Mesodermal cell (in vitro differentiated cells): ENCODE results near the gene PYM1.
"Not testable (repeated sequence)": the region's sequence is repeated elsewhere in the genome, so short reads cannot be mapped to it uniquely, and the experiment has no call there.

ENCODE experiments used
- H3K27ac ChIP-seq: 2 replicates; pipeline ENCODE4 v1.7.0; 2013; ENCODE audit warnings: mild to moderate bottlenecking, low read depth, low read length, moderate library complexity; ENCODE audit not compliant: severe bottlenecking
- H3K36me3 ChIP-seq: 2 replicates; pipeline ENCODE4 v1.7.1; 2013; ENCODE audit warnings: mild to moderate bottlenecking, low read length, moderate library complexity; ENCODE audit not compliant: control insufficient read depth, insufficient read depth
- H3K4me1 ChIP-seq: one replicate; pipeline ENCODE4 v1.7.1; 2013; ENCODE audit warnings: mild to moderate bottlenecking, low read length; ENCODE audit not compliant: insufficient read depth, control insufficient read depth, poor library complexity, severe bottlenecking
- H3K4me3 ChIP-seq: 2 replicates; pipeline ENCODE4 v1.7.0; 2013; ENCODE audit warnings: low read length, control low read depth, mild to moderate bottlenecking; ENCODE audit not compliant: insufficient read depth, poor library complexity, severe bottlenecking; ENCODE audit errors: extremely low read depth
- H3K9me3 ChIP-seq: 2 replicates; pipeline ENCODE4 v1.7.1; 2013; ENCODE audit warnings: mild to moderate bottlenecking, low read length, moderate library complexity; ENCODE audit not compliant: control insufficient read depth
- WGBS, 2 experiments: methylation state at CpG; one replicate each; pipeline ENCODE4 v1.1.5; 2013; ENCODE audit warnings: missing lambda C conversion rate in 2 of 2; ENCODE audit not compliant: insufficient coverage in 2 of 2; 5-methylcytosine and 5-hydroxymethylcytosine counted together

Gene PYM1

GRCh38 chr12:55866454-55867004 lies 61.2 kb downstream of the PYM1 start:
- 100% methylated on average over 1 to 2 of the region's 3 CpGs for WGBS, 2 experiments

GRCh38 chr12:55865327-55865726 lies 62.4 kb downstream of the PYM1 start:
- no peak overlapping the region for H3K4me3 ChIP-seq

More at GRCh38 chr12:55866454-55867004, 61.2 kb downstream of the PYM1 start:
- not testable (repeated sequence) for H3K4me1 ChIP-seq, H3K4me3 ChIP-seq, H3K36me3 ChIP-seq, H3K9me3 ChIP-seq, H3K27ac ChIP-seq

GRCh38 chr12:55862931-55863330 lies 64.8 kb downstream of the PYM1 start:
- H3K27ac ChIP-seq, H3K4me1 ChIP-seq, H3K4me3 ChIP-seq, H3K36me3 ChIP-seq, H3K9me3 ChIP-seq: not testable (repeated sequence)
- WGBS, 2 experiments: 67 to 96% methylated on average over 1 to 4 of the region's 13 CpGs

More at GRCh38 chr12:55865327-55865726, 62.4 kb downstream of the PYM1 start:
- Histone ChIP-seq H3K36me3 (no peaks in the 10 kb centered on the region), H3K27ac (no peak overlapping the region), H3K4me1 (no peaks in the 10 kb centered on the region), H3K9me3 (peaks cover 4% of the 10 kb centered on the region)
- 100% methylated on average over 1 of the region's 2 CpGs; no CpG with 5 or more reads in 1 of the 2 experiments for WGBS, 2 experiments

- Histone ChIP-seq H3K36me3 (no peaks in the 10 kb centered on the region), H3K4me1 (no peaks in the 10 kb centered on the region), H3K9me3 (peaks cover 4% of the 10 kb centered on the region), H3K27ac (no peak overlapping the region), H3K4me3 (no peak overlapping the region)
Observed at GRCh38 chr12:55862286-55862685, 65.4 kb downstream of the PYM1 start.

GRCh38 chr12:55861871-55862270 lies 65.8 kb downstream of the PYM1 start:
- Histone ChIP-seq H3K4me1 (no peaks in the 10 kb centered on the region), H3K9me3 (peaks cover 4% of the 10 kb centered on the region), H3K4me3 (no peak overlapping the region), H3K27ac (no peak overlapping the region), H3K36me3 (no peaks in the 10 kb centered on the region)
- WGBS, 2 experiments: 91% methylated on average over 1 of the region's 3 CpGs; no CpG with 5 or more reads in 1 of the 2 experiments

- 92 to 94% methylated on average over 7 of the region's 8 CpGs for WGBS, 2 experiments
- Histone ChIP-seq H3K27ac (no peak overlapping the region), H3K4me1 (no peaks in the 10 kb centered on the region), H3K4me3 (no peak overlapping the region), H3K9me3 (peaks cover 4% of the 10 kb centered on the region), H3K36me3 (no peaks in the 10 kb centered on the region)
Observed at GRCh38 chr12:55861396-55861795, 66.3 kb downstream of the PYM1 start.

- no peaks in the 10 kb centered on the region for H3K9me3 ChIP-seq
- H3K4me1 ChIP-seq: peaks cover 15% of the 10 kb centered on the region
- no CpG with 5 or more reads among the region's 1 CpG for WGBS, 2 experiments
- H3K27ac ChIP-seq: no peak overlapping the region
- H3K36me3 ChIP-seq: no peaks in the 10 kb centered on the region
- no peak overlapping the region for H3K4me3 ChIP-seq
Observed at GRCh38 chr12:55852740-55853139, 75.0 kb downstream of the PYM1 start.
